Bronchial epithelial cell (primary cell): ENCODE data around the gene STRN4. TPM values are rescaled to one million over a fixed set of nuclear protein-coding genes. Genes with fewer than 3 reads are reported as not detected.

Experiments
- DNase-seq: peaks from one replicate; pipeline ENCODE4 v3.0.0-alpha.2; 2010; ENCODE audit warnings: low read depth
- FAIRE-seq: peaks from 2 replicates; lab custom pipeline; 2011; peaks lifted over from hg19 to GRCh38; lab: Jason Lieb, UNC
- H3K27me3 ChIP-seq: 2 replicates; pipeline ENCODE4 v1.5.1; 2011; ENCODE audit warnings: low read length; ENCODE audit not compliant: control insufficient read depth, insufficient read depth
- H3K36me3 ChIP-seq: 2 replicates; pipeline ENCODE4 v1.5.1; 2011; ENCODE audit warnings: low read length; ENCODE audit not compliant: control insufficient read depth, insufficient read depth
- H3K4me3 ChIP-seq: 2 replicates; pipeline ENCODE4 v1.5.1; 2011; ENCODE audit warnings: mild to moderate bottlenecking, low read depth, low read length, control low read depth
- CTCF ChIP-seq: IDR thresholded peaks from 2 replicates; pipeline ENCODE4 v1.5.1; 2011; ENCODE audit warnings: mild to moderate bottlenecking, moderate library complexity, low read length, control low read depth, inconsistent platforms; ENCODE audit not compliant: insufficient read depth, severe bottlenecking
- total RNA-seq: library from RNA; depleted of rRNA; stranded (reverse); fragments of >200 nt; gene quantifications from 2 replicates; pipeline ENCODE4 v1.2.1, GENCODE V29; 2014

STRN4 gene
- total RNA-seq, 1 donor from 2014 or later, result 60.3 TPM

GRCh38 chr19:46723023-46723461 is 23.2 kb downstream of the STRN4 start:
- peaks cover 59% of the 10 kb centered on the region for H3K36me3 ChIP-seq
- H3K27me3 ChIP-seq, result no peaks in the 10 kb centered on the region
- FAIRE-seq (no peak), DNase-seq (no peak)
- TF ChIP-seq CTCF, result no peak
- H3K4me3 ChIP-seq, result no peak overlapping the region

GRCh38 chr19:46722421-46723022 is 23.7 kb downstream of the STRN4 start:
- Histone ChIP-seq H3K27me3 (no peaks in the 10 kb centered on the region), H3K36me3 (peaks cover 54% of the 10 kb centered on the region), H3K4me3 (no peak overlapping the region)
- no peak for TF ChIP-seq CTCF
- DNase-seq (no peak), FAIRE-seq (no peak)

- peaks cover 51% of the 10 kb centered on the region for H3K36me3 ChIP-seq
- no peaks in the 10 kb centered on the region for H3K27me3 ChIP-seq
- FAIRE-seq (no peak), DNase-seq (peak; percentile 43)
- no peak overlapping the region for H3K4me3 ChIP-seq
- TF ChIP-seq CTCF, result no peak
These were observed 24.3 kb downstream of the STRN4 start for GRCh38 chr19:46722004-46722380.

GRCh38 chr19:46721269-46722003 is 24.8 kb downstream of the STRN4 start:
- Histone ChIP-seq H3K36me3 (peaks cover 45% of the 10 kb centered on the region), H3K27me3 (no peaks in the 10 kb centered on the region), H3K4me3 (no peak overlapping the region)
- no peak for DNase-seq
- no peak for FAIRE-seq
- no peak for TF ChIP-seq CTCF

GRCh38 chr19:46720503-46721239 is 25.6 kb downstream of the STRN4 start:
- no peak for FAIRE-seq

More at GRCh38 chr19:46720503-46721239, 25.6 kb downstream of the STRN4 start:
- no peak for TF ChIP-seq CTCF
- peaks cover 40% of the 10 kb centered on the region for H3K36me3 ChIP-seq
- no peaks in the 10 kb centered on the region for H3K27me3 ChIP-seq
- no peak overlapping the region for H3K4me3 ChIP-seq
- DNase-seq, result no peak
